Keratinocyte (primary cell): Measurements from ENCODE around the gene CEACAM5. TPM values are rescaled to one million over a fixed set of nuclear protein-coding genes. Genes with fewer than 3 reads are reported as not detected.

Experiments used
- DNase-seq: peaks from one replicate; pipeline ENCODE4 v3.0.0-alpha.2; 2011; ENCODE audit warnings: low read depth, missing footprints, low spot score
- FAIRE-seq: peaks from 2 replicates; lab custom pipeline; 2011; peaks lifted over from hg19 to GRCh38; lab: Jason Lieb, UNC
- H2AFZ ChIP-seq: 2 replicates; pipeline ENCODE4 v1.6.0; 2012; ENCODE audit warnings: low read length, control low read depth, inconsistent platforms; ENCODE audit not compliant: control insufficient read depth
- H3K27ac ChIP-seq: 2 replicates; pipeline ENCODE4 v1.5.1; 2011; ENCODE audit warnings: low read length; ENCODE audit not compliant: control insufficient read depth, insufficient read depth
- H3K27me3 ChIP-seq: 3 replicates; pipeline ENCODE4 v1.6.0; 2011; ENCODE audit warnings: low read length; ENCODE audit not compliant: control insufficient read depth, insufficient read depth; ENCODE audit errors: extremely low read depth
- H3K36me3 ChIP-seq, 2 experiments: 2 replicates in 1 of 2; 3 replicates in 1 of 2; pipeline ENCODE4 v1.5.1; 2011; ENCODE audit warnings: low read length in 2 of 2, mild to moderate bottlenecking in 1 of 2; ENCODE audit not compliant: control insufficient read depth in 2 of 2, insufficient read depth in 2 of 2; ENCODE audit errors: extremely low read depth in 1 of 2
- H3K4me1 ChIP-seq: 3 replicates; pipeline ENCODE4 v1.5.1; 2011; ENCODE audit warnings: low read length; ENCODE audit not compliant: control insufficient read depth, insufficient read depth; ENCODE audit errors: extremely low read depth
- H3K4me2 ChIP-seq: 3 replicates; pipeline ENCODE4 v1.6.0; 2011; ENCODE audit warnings: low read depth, low read length; ENCODE audit not compliant: control insufficient read depth, insufficient read depth; ENCODE audit errors: extremely low read depth
- H3K4me3 ChIP-seq, 3 experiments: fragments of 200-600 bp in 1 of 3; sonication (generic) in 1 of 3; 2 replicates in 2 of 3; 3 replicates in 1 of 3; pipeline ENCODE4 v1.5.1; 2011 to 2016; ENCODE audit warnings: low read length in 3 of 3, mild to moderate bottlenecking in 3 of 3, control low read depth in 2 of 3, inconsistent platforms in 1 of 3, low read depth in 1 of 3, mixed read lengths in 1 of 3, mixed run types in 1 of 3, moderate library complexity in 1 of 3; ENCODE audit not compliant: control insufficient read depth in 2 of 3, insufficient read depth in 2 of 3; ENCODE audit errors: extremely low read depth in 1 of 3
- H3K79me2 ChIP-seq: 2 replicates; pipeline ENCODE4 v1.6.0; 2012; ENCODE audit warnings: low read length; ENCODE audit not compliant: control insufficient read depth, insufficient read depth
- H3K9ac ChIP-seq: 3 replicates; pipeline ENCODE4 v1.6.0; 2011; ENCODE audit warnings: low read length; ENCODE audit not compliant: control insufficient read depth, insufficient read depth; ENCODE audit errors: extremely low read depth
- H3K9me1 ChIP-seq: 3 replicates; pipeline ENCODE4 v1.6.0; 2011; ENCODE audit warnings: low read length; ENCODE audit not compliant: control insufficient read depth, insufficient read depth; ENCODE audit errors: extremely low read depth
- H3K9me3 ChIP-seq: 2 replicates; pipeline ENCODE4 v1.5.1; 2012; ENCODE audit warnings: low read depth, low read length; ENCODE audit not compliant: control insufficient read depth
- H4K20me1 ChIP-seq: 3 replicates; pipeline ENCODE4 v1.6.0; 2011; ENCODE audit warnings: low read length; ENCODE audit not compliant: control insufficient read depth, insufficient read depth; ENCODE audit errors: extremely low read depth
- EZH2 ChIP-seq: IDR thresholded peaks from one replicate; pipeline ENCODE4 v1.6.1; 2012; ENCODE audit warnings: inconsistent platforms, mild to moderate bottlenecking, low read length, moderate library complexity
- dilution Hi-C: fragments of 300-500 bp; cut with MboI; formaldehyde crosslinking; loops from one replicate; pipeline ENCODE4 v1.7.0; 2020; ENCODE audit warnings: low sequenced_read_pairs; ENCODE audit not compliant: extremely low pct_ligation_motif_present
- polyA plus RNA-seq, 5 experiments: library from polyadenylated mRNA; depleted of rRNA in 3 of 5; stranded (reverse) in 3 of 5; stranded (forward) in 1 of 5; unstranded in 1 of 5; fragments of >200 nt; gene quantifications; 1 replicate in 1 of 5; 2 replicates in 3 of 5; 3 replicates in 1 of 5; pipeline versions ENCODE4 v1.2.1 to v1.2.3, GENCODE V29; 2011 to 2012; ENCODE audit warnings: missing spikeins in 2 of 5, low read depth in 1 of 5, low replicate concordance in 1 of 5
- TF ChIP-seq, protein P1 (sequence below), 3 experiments: IDR thresholded peaks in 1 of 3; conservative IDR thresholded peaks in 1 of 3; optimal IDR thresholded peaks in 1 of 3; 2 replicates in 2 of 3; 3 replicates in 1 of 3; pipeline versions ENCODE3 to v1.5.1; 2011; ENCODE audit warnings: low read length in 3 of 3, mild to moderate bottlenecking in 3 of 3, moderate library complexity in 2 of 3, control low read depth in 1 of 3, inconsistent platforms in 1 of 3; ENCODE audit not compliant: insufficient read depth in 2 of 3; ENCODE audit errors: extremely low read depth in 1 of 3

Gene CEACAM5
- polyA plus RNA-seq, 1 donor (not counting 4 experiments of a cell fraction or from before 2014, with no cell fraction given): not detected

DNA sequence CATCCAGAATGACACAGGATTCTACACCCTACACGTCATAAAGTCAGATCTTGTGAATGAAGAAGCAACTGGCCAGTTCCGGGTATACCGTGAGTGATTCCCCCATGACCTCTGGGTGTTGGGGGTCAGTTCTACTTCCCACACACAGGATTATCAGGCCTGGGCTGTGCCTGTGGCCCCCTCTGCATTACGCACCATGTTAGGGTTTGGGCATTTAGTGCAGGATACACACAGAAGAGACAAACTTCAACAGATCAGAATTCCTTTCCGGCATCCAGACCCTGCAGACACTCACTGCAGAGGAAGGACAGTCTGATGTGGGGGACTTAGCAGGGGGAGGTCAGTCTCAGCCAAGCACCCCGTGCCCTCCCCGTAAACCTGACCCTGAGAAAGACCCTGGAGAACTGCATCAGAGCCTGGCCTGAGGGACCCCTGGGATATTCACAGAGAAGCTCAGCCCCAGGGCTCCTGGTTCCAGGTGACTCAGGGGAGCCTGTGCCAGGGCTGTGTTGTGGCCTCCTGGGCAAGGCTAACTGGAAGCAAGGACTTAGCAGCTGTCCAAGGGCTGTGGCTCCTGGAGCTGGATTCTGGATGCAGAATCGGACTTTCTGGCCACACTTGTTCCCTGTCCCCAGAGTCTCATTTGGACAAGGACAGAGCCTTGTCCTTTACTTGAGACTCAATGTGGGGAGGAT is 1.7 kb downstream of the CEACAM5 start:
- Histone ChIP-seq H3K27me3 (no peaks in the 10 kb centered on the region), H3K9me1 (no peaks in the 10 kb centered on the region), H3K9ac (no peak overlapping the region), H3K27ac (no peak overlapping the region), H4K20me1 (peaks cover 4% of the 10 kb centered on the region), H3K79me2 (no peaks in the 10 kb centered on the region), H3K4me2 (no peak overlapping the region), H3K4me1 (no peaks in the 10 kb centered on the region), H3K4me3 (no peak overlapping the region), H3K36me3 (no peaks in the 10 kb centered on the region), H3K9me3 (no peaks in the 10 kb centered on the region), H2AFZ (no peak overlapping the region)
- dilution Hi-C loops: no loop called here
- no peak for TF ChIP-seq EZH2
- TF ChIP-seq, protein P1, sequence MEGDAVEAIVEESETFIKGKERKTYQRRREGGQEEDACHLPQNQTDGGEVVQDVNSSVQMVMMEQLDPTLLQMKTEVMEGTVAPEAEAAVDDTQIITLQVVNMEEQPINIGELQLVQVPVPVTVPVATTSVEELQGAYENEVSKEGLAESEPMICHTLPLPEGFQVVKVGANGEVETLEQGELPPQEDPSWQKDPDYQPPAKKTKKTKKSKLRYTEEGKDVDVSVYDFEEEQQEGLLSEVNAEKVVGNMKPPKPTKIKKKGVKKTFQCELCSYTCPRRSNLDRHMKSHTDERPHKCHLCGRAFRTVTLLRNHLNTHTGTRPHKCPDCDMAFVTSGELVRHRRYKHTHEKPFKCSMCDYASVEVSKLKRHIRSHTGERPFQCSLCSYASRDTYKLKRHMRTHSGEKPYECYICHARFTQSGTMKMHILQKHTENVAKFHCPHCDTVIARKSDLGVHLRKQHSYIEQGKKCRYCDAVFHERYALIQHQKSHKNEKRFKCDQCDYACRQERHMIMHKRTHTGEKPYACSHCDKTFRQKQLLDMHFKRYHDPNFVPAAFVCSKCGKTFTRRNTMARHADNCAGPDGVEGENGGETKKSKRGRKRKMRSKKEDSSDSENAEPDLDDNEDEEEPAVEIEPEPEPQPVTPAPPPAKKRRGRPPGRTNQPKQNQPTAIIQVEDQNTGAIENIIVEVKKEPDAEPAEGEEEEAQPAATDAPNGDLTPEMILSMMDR (optimal IDR thresholded peaks at IDR 0.05 in 1 of 3, IDR thresholded peaks at IDR 0.05 in 1 of 3, conservative IDR thresholded peaks at IDR 0.05 in 1 of 3; ENCODE audit: extremely low read depth in 1 of 3, insufficient read depth in 2 of 3, low read length in 3 of 3): no peak
- no peak for FAIRE-seq
- DNase-seq: no peak

DNA sequence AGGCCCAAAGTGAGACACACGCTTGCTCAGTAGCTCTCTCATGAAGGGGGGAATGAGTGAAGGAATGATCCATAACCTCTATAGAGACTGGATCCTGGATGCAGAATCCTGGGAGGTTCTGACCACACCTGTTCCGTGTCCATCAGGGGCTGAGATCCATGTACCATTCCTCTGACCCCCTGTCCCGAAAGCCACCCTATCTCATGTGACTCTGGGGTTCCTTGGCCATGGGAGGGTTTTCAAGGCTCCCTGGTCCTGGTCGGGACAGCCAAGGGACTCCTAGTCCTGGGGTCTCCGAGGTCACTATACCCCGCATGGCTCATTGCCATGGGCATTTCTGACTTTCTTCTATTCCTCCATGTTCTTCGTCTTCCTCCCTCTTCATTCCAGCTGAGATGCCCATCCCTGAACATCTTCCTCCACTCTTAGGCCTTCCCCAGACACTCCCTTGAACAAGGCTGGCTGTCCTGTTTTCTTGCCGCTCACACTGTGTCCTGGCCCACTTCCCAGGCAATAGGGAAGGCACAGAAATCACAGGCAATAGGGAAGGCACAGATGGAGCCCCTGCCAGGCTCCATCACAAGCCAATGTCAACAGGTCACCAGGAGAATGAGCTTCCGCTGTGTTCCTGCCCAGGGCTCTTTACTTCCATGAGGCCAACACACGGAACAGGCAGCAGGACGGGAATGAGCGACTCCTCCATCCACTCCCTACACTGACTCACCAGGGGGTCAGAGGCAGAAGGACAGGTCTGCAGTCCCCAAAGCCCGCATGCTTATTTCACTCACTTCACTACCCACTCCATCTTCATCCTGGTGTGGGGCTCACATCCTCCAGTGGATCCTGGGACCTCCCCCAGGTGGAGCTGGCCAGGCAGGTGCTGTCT is 3.2 kb downstream of the CEACAM5 start:
- H3K4me2 ChIP-seq: no peak overlapping the region
- TF ChIP-seq, protein P1 (optimal IDR thresholded peaks at IDR 0.05 in 1 of 3, IDR thresholded peaks at IDR 0.05 in 1 of 3, conservative IDR thresholded peaks at IDR 0.05 in 1 of 3; ENCODE audit: extremely low read depth in 1 of 3, insufficient read depth in 2 of 3, low read length in 3 of 3): no peak
- no peak for TF ChIP-seq EZH2
- H3K9me3 ChIP-seq: no peaks in the 10 kb centered on the region
- H4K20me1 ChIP-seq: no peaks in the 10 kb centered on the region
- no peak overlapping the region for H3K27ac ChIP-seq
- no peak overlapping the region for H2AFZ ChIP-seq
- H3K9ac ChIP-seq: no peak overlapping the region
- no peaks in the 10 kb centered on the region for H3K36me3 ChIP-seq
- H3K9me1 ChIP-seq: no peaks in the 10 kb centered on the region
- no peaks in the 10 kb centered on the region for H3K27me3 ChIP-seq
- H3K4me1 ChIP-seq: no peaks in the 10 kb centered on the region
- DNase-seq: no peak
- no peak for FAIRE-seq
- no peak overlapping the region for H3K4me3 ChIP-seq
- dilution Hi-C loops: no loop called here
- H3K79me2 ChIP-seq: no peaks in the 10 kb centered on the region
